Lower lobe of right lung (tissue), 2 donors: Measurements from ENCODE around the gene MTOR. TPM values are rescaled to one million over a fixed set of nuclear protein-coding genes. Genes with fewer than 3 reads are reported as not detected.
"Not testable (repeated sequence)": the region's sequence is repeated elsewhere in the genome, so short reads cannot be mapped to it uniquely, and the experiment has no call there.

Source experiments
- ATAC-seq, 2 donors: fragments of 200-7000 bp; cut with Tn5 transposase; one replicate each; pipeline ENCODE4 v1.9.1; 2020 to 2022; ENCODE audit warnings: mild to moderate bottlenecking in 2 of 2, moderate library complexity in 2 of 2
- DNase-seq: peaks from one replicate; pipeline ENCODE4 v3.0.0-alpha.2; 2020
- H3K27ac ChIP-seq: fragments of 200-600 bp; one replicate; pipeline ENCODE4 v1.8.0; 2022
- H3K27me3 ChIP-seq: fragments of 200-600 bp; one replicate; pipeline ENCODE4 v1.8.0; 2022; ENCODE audit warnings: low read depth
- H3K36me3 ChIP-seq: fragments of 200-600 bp; one replicate; pipeline ENCODE4 v1.8.0; 2022; ENCODE audit warnings: mild to moderate bottlenecking
- H3K4me1 ChIP-seq: fragments of 200-600 bp; one replicate; pipeline ENCODE4 v1.8.0; 2022
- H3K4me3 ChIP-seq: fragments of 200-600 bp; one replicate; pipeline ENCODE4 v1.8.0; 2022; ENCODE audit warnings: mild to moderate bottlenecking
- H3K9me3 ChIP-seq: fragments of 200-600 bp; one replicate; pipeline ENCODE4 v1.8.0; 2022
- intact Hi-C: fragments of 100-400 bp; cut with DNase I; formaldehyde crosslinking; loops from one replicate; pipeline ENCODE4 v1.11.0; 2022
- total RNA-seq: library from RNA; stranded (reverse); fragmentation: NEBNext Ultra II Directional; extraction: Animal tissue kit (Norgen Biotek cat#: 25700); gene quantifications from one replicate; pipeline ENCODE4 v1.2.1, GENCODE V29; 2021
- TF ChIP-seq, protein P1 (sequence below): fragments of 200-600 bp; IDR thresholded peaks from one replicate; pipeline ENCODE4 v1.8.0; 2022; ENCODE audit warnings: antibody characterized with exemption, mild to moderate bottlenecking
- donor health status: DM: no; HTN: yes; CAD: no; lungs with severe emphysema.

Gene MTOR
- total RNA-seq, 1 donor from 2014 or later: 33.7 TPM

DNA sequence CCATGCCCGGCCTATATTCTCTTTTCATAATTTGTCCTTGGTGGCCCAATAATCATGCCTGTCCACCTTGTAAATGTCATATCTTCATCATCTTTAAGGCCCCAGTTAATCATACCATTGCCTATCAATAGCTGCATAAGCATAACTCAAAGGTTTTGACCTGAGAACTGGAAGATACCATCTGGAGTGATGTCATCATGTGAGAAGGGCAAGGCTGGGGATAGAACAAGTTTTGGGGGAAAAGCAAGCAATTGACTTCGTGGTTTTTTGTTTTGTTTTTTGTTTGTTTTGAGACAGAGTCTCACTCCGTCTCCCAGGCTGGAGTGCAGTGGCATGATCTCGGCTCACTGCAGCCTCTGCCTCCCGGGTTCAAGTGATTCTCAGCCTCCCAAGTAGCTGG is 16.8 kb upstream of the MTOR start:
- Histone ChIP-seq H3K36me3 (peaks cover 34% of the 10 kb centered on the region), H3K27ac (no peak overlapping the region), H3K4me3 (no peak overlapping the region), H3K9me3 (no peaks in the 10 kb centered on the region), H3K27me3 (no peaks in the 10 kb centered on the region), H3K4me1 (peaks cover 53% of the 10 kb centered on the region)
- DNase-seq (no peak), ATAC-seq (no peak)
- TF ChIP-seq, protein P1, sequence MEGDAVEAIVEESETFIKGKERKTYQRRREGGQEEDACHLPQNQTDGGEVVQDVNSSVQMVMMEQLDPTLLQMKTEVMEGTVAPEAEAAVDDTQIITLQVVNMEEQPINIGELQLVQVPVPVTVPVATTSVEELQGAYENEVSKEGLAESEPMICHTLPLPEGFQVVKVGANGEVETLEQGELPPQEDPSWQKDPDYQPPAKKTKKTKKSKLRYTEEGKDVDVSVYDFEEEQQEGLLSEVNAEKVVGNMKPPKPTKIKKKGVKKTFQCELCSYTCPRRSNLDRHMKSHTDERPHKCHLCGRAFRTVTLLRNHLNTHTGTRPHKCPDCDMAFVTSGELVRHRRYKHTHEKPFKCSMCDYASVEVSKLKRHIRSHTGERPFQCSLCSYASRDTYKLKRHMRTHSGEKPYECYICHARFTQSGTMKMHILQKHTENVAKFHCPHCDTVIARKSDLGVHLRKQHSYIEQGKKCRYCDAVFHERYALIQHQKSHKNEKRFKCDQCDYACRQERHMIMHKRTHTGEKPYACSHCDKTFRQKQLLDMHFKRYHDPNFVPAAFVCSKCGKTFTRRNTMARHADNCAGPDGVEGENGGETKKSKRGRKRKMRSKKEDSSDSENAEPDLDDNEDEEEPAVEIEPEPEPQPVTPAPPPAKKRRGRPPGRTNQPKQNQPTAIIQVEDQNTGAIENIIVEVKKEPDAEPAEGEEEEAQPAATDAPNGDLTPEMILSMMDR: no peak
- intact Hi-C loops: no loop called here

DNA sequence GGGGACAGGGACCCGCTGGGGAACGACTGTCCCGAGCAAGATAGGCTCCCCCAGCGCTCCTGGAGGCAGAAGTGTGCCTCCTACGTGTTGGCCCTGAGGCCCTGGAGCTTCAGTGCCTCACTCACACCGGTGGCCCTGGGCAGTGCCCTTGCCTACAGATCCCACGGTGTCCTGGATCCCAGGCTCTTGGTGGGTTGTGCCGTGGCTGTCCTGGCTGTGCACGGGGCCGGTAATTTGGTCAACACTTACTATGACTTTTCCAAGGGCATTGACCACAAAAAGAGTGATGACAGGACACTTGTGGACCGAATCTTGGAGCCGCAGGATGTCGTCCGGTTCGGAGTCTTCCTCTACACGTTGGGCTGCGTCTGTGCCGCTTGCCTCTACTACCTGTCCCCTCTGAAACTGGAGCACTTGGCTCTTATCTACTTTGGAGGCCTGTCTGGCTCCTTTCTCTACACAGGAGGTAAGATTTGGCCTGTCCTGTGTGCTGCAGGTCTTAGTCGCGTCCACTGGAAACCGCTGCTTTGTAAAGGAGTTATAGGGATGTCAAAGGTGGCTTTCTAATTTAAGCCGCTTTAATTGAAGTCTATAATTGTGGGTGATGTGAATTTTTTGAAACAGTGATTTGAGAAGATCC is 11.4 kb upstream of the MTOR start:
- H3K27me3 ChIP-seq: no peaks in the 10 kb centered on the region
- ATAC-seq: peak; percentile 50 to 55
- peaks cover 34% of the 10 kb centered on the region for H3K4me1 ChIP-seq
- DNase-seq: no peak
- no peaks in the 10 kb centered on the region for H3K9me3 ChIP-seq
- H3K4me3 ChIP-seq: peak overlapping the region; percentile 71
- TF ChIP-seq, protein P1: no peak
- peaks cover 20% of the 10 kb centered on the region for H3K36me3 ChIP-seq
- intact Hi-C loops: no loop called here
- H3K27ac ChIP-seq: peak overlapping the region; percentile 96

DNA sequence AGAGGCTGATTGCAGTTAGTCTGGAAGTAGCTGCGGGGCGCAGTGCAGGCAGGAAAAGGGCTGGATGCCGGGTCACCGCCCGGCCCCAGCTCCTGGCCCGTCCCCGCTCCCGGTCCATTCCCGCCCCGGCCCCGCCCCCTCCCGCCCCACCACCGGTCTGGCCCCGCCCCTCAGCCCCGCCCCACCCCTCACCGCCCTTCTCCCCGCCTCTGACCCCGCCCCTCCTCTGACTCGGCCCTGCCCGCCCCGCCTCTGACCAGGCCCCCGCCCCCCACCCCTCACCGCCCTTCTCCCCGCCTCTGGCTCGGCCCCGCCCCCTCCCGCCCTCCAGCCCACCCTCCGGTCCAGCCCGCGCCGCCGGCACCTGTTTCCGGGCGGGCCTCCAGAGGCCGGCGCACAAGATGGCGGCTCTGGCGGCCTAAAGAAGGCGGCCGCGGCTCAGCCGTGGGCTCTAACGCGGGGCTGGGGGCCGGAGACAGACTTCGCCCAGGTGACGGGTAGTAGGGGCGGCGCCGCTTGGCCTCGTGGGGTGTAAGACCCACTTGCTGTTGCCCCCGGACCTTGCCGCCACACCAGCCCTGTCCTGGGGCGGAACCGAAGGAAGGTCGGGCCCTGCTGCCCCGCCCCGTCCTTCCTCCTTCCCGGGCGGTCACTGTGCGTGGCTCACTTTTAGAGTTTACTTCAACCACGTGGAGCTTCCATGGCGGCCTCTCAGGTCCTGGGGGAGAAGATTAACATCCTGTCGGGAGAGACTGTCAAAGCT is 10.7 kb upstream of the MTOR start, which contains the start of gene UBIAD1:
UBIAD1 (plus strand) TSS at position 367 of the 763 bp plus-strand sequence; CDS start at position 701, 334 bp downstream.
- peaks cover 13% of the 10 kb centered on the region for H3K36me3 ChIP-seq

DNA sequence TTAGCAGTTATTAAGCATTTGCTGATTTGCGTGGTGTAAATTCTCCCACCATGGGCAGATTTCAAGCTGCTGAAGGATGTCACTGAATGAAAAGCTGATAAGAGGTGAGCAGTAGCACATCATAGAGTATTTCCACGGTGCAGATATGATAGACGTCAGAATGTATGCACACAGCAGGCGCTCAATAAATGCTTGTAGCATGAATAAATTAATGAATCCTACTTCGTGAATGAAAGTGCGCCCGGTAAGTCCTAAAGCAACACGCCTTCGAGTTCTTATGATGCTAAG is 10.1 kb upstream of the MTOR start:
- Histone ChIP-seq H3K27ac (no peak overlapping the region), H3K9me3 (no peaks in the 10 kb centered on the region), H3K4me3 (peak overlapping the region; percentile 45), H3K27me3 (no peaks in the 10 kb centered on the region), H3K4me1 (peaks cover 34% of the 10 kb centered on the region), H3K36me3 (peaks cover 8% of the 10 kb centered on the region)
- TF ChIP-seq, protein P1: no peak
- ATAC-seq: no peak
- intact Hi-C loops: no loop called here
- no peak for DNase-seq

More for the DNA sequence above, 10.7 kb upstream of the MTOR start, which contains the start of gene UBIAD1:
- Histone ChIP-seq H3K9me3 (no peaks in the 10 kb centered on the region), H3K27ac (peak within 1 kb of the TSS; percentile 96), H3K4me1 (peaks cover 34% of the 10 kb centered on the region), H3K27me3 (no peaks in the 10 kb centered on the region), H3K4me3 (peak within 1 kb of the TSS; percentile 71)
- TF ChIP-seq, protein P1: peak; percentile 21
- intact Hi-C loops: no loop called here
- ATAC-seq: peak; percentile 97 to 98
- peak; percentile 87 for DNase-seq

DNA sequence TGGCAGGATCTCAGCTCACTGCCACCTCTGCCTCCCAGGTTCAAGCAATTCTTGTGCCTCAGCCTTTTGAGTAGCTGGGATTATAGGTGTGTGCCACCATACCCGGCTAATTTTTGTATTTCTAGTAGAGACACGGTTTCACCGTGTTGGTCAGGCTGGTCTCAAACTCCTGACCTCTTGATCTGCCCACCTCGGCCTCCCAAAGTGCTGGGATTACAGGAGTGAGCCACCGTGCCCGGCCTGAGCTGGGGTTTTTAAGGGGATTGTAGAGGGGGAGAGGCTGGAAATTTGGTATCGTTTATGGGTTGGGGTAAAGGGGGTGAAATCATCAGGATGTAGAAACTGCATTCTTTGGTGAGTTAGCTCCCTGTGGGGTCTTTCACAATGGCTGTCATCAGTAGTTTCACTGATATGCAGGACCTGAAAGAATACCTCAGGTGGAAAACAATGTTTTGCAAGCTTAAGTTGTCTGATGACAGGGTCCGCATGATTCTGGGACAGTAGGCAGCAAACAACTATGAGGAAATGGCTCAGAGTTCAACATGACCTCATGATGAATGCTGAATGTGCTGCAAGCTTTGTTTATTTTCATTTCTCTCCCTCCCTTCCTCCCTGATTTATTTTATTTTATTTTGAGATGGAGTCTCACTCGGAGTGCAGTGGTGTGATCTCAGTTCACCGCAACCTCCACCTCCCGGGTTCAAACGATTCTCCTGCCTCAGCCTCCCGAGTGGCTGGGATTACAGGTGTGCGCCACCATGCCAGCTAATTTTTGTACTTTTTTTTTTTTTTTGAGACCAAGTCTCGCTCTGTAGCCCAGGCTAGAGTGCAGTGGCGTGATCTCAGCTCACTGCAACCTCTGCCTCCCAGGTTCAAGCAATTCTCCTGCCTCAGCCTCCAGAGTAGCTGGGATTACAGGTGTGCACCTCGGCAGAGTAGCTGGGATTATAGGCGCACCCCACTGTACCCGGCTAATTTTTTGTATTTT is 5.3 kb upstream of the MTOR start:
- H3K36me3 ChIP-seq, H3K4me1 ChIP-seq, H3K9me3 ChIP-seq, H3K27me3 ChIP-seq, ATAC-seq, intact Hi-C loops, H3K4me3 ChIP-seq, H3K27ac ChIP-seq, DNase-seq: not testable (repeated sequence)
